Mesenchymal stem cell (in vitro differentiated cells and primary cell): ENCODE data around the gene KCNG4. TPM values are rescaled to one million over a fixed set of nuclear protein-coding genes. Genes with fewer than 3 reads are reported as not detected.

Source experiments
- DNase-seq: peaks from one replicate; pipeline ENCODE4 v3.0.0-alpha.2; 2013
- H2AFZ ChIP-seq: one replicate; pipeline ENCODE4 v1.6.1; 2013; ENCODE audit warnings: low read depth, mild to moderate bottlenecking, control low read depth, inconsistent platforms, low read length, moderate library complexity
- H2AK5ac ChIP-seq: 2 replicates; pipeline ENCODE4 v1.6.1; 2013; ENCODE audit warnings: low read length, moderate library complexity, mild to moderate bottlenecking, inconsistent platforms; ENCODE audit not compliant: severe bottlenecking
- H2BK120ac ChIP-seq: one replicate; pipeline ENCODE4 v1.6.1; 2013; ENCODE audit warnings: low read depth, mild to moderate bottlenecking, inconsistent platforms, low read length, moderate library complexity
- H2BK12ac ChIP-seq, 2 experiments: one replicate each; pipeline ENCODE4 v1.6.1; 2013; ENCODE audit warnings: inconsistent platforms in 2 of 2, low read length in 2 of 2, mild to moderate bottlenecking in 2 of 2, moderate library complexity in 2 of 2, control low read depth in 1 of 2
- H2BK15ac ChIP-seq: one replicate; pipeline ENCODE4 v1.6.1; 2013; ENCODE audit warnings: mild to moderate bottlenecking, low read depth, inconsistent platforms; ENCODE audit not compliant: poor library complexity, severe bottlenecking
- H2BK5ac ChIP-seq: 2 replicates; pipeline ENCODE4 v1.6.1; 2013; ENCODE audit warnings: low read depth, mild to moderate bottlenecking, low read length, control low read depth, inconsistent platforms; ENCODE audit not compliant: poor library complexity, severe bottlenecking
- H3K14ac ChIP-seq, 2 experiments: one replicate each; pipeline ENCODE4 v1.6.1; 2013; ENCODE audit warnings: inconsistent platforms in 2 of 2, low read length in 2 of 2, control low read depth in 1 of 2, mild to moderate bottlenecking in 1 of 2, moderate library complexity in 1 of 2
- H3K18ac ChIP-seq, 2 experiments: one replicate each; pipeline ENCODE4 v1.6.1; 2013; ENCODE audit warnings: inconsistent platforms in 2 of 2, low read length in 2 of 2, control low read depth in 1 of 2, low read depth in 1 of 2, mild to moderate bottlenecking in 1 of 2
- H3K23ac ChIP-seq, 2 experiments: one replicate each; pipeline ENCODE4 v1.6.1; 2013; ENCODE audit warnings: inconsistent platforms in 2 of 2, low read length in 2 of 2, mild to moderate bottlenecking in 2 of 2, moderate library complexity in 2 of 2, control low read depth in 1 of 2
- H3K27ac ChIP-seq: 2 replicates; pipeline ENCODE4 v1.5.1; 2013; ENCODE audit warnings: mild to moderate bottlenecking, moderate library complexity, low read length, control low read depth, inconsistent platforms; ENCODE audit not compliant: poor library complexity, severe bottlenecking
- H3K27me3 ChIP-seq, 2 experiments: 2 replicates each; pipeline versions ENCODE4 v1.6.1 to v1.7.0; 2013; ENCODE audit warnings: low read length in 2 of 2, mild to moderate bottlenecking in 2 of 2, moderate library complexity in 2 of 2, control low read depth in 1 of 2, inconsistent platforms in 1 of 2; ENCODE audit not compliant: control insufficient read depth in 1 of 2, insufficient read depth in 1 of 2
- H3K36me3 ChIP-seq, 2 experiments: 2 replicates each; pipeline versions ENCODE4 v1.6.1 to v1.7.0; 2013; ENCODE audit warnings: low read length in 2 of 2, control low read depth in 1 of 2, inconsistent platforms in 1 of 2, low read depth in 1 of 2, mild to moderate bottlenecking in 1 of 2; ENCODE audit not compliant: insufficient read depth in 2 of 2, control insufficient read depth in 1 of 2
- H3K4ac ChIP-seq, 2 experiments: one replicate each; pipeline ENCODE4 v1.6.1; 2013; ENCODE audit warnings: inconsistent platforms in 2 of 2, low read length in 2 of 2, mild to moderate bottlenecking in 2 of 2, moderate library complexity in 2 of 2, control low read depth in 1 of 2, low read depth in 1 of 2
- H3K4me1 ChIP-seq: 2 replicates; pipeline ENCODE4 v1.6.1; 2013; ENCODE audit warnings: low read depth, low read length, control low read depth; ENCODE audit not compliant: control insufficient read depth, insufficient read depth
- H3K4me2 ChIP-seq: 2 replicates; pipeline ENCODE4 v1.6.1; 2013; ENCODE audit warnings: low read length, mild to moderate bottlenecking, inconsistent platforms; ENCODE audit not compliant: poor library complexity, severe bottlenecking
- H3K4me3 ChIP-seq, 2 experiments: 2 replicates each; pipeline versions ENCODE4 v1.5.1 to v1.7.0; 2013; ENCODE audit warnings: low read length in 2 of 2, mild to moderate bottlenecking in 2 of 2, control low read depth in 1 of 2, low read depth in 1 of 2; ENCODE audit not compliant: insufficient read depth in 1 of 2
- H3K79me1 ChIP-seq: replicated peaks from 2 replicates; pipeline ENCODE4 v1.6.1; 2013; ENCODE audit warnings: mild to moderate bottlenecking, control low read depth, low read length, inconsistent platforms; ENCODE audit not compliant: poor library complexity, severe bottlenecking
- H3K9ac ChIP-seq: 2 replicates; pipeline ENCODE4 v1.7.0; 2013; ENCODE audit warnings: mild to moderate bottlenecking, low read length, moderate library complexity
- H3K9me3 ChIP-seq: 2 replicates; pipeline ENCODE4 v1.7.0; 2013; ENCODE audit warnings: mild to moderate bottlenecking, low read length; ENCODE audit not compliant: control insufficient read depth
- H4K8ac ChIP-seq: one replicate; pipeline ENCODE4 v1.6.1; 2013; ENCODE audit warnings: inconsistent platforms, mild to moderate bottlenecking, low read length, moderate library complexity
- H4K91ac ChIP-seq: one replicate; pipeline ENCODE4 v1.6.1; 2013; ENCODE audit warnings: mild to moderate bottlenecking, low read length, inconsistent platforms
- WGBS: methylation state at CpG from one replicate; pipeline ENCODE4 v1.1.7; 2013; ENCODE audit warnings: mixed read lengths; 5-methylcytosine and 5-hydroxymethylcytosine counted together
- small RNA-seq: library from polyadenylated mRNA; stranded (forward); fragments of <200 nt; extraction: miRNeasy Mini kit (QIAGEN cat#:217004); gene quantifications from one replicate; pipeline ENCODE3, GENCODE V24; 2013; ENCODE audit warnings: low read depth

KCNG4 gene

GRCh38 chr16:84169765-84170310 is 70.0 kb downstream of the KCNG4 start:
- H2BK12ac ChIP-seq, result no peak overlapping the region
- H4K8ac ChIP-seq, result no peak overlapping the region
- H3K9ac ChIP-seq, result no peak overlapping the region
- H3K4me3 ChIP-seq, result no peak overlapping the region
- no peaks in the 10 kb centered on the region for H3K36me3 ChIP-seq
- no peak overlapping the region for H2BK5ac ChIP-seq
- peaks cover 30 to 64% of the 10 kb centered on the region in 2 experiments for H3K27me3 ChIP-seq
- no peak overlapping the region for H4K91ac ChIP-seq
- H3K4me2 ChIP-seq, result no peak overlapping the region
- H3K27ac ChIP-seq, result no peak overlapping the region
- H3K4ac ChIP-seq, result no peak overlapping the region
- no peak overlapping the region for H3K23ac ChIP-seq
- H3K4me1 ChIP-seq, result no peaks in the 10 kb centered on the region
- H2AFZ ChIP-seq, result no peak overlapping the region
- H2BK15ac ChIP-seq, result no peak overlapping the region
- H2AK5ac ChIP-seq, result no peak overlapping the region
- no peak overlapping the region for H2BK120ac ChIP-seq
- DNase-seq, result no peak
- H3K14ac ChIP-seq, result no peak overlapping the region
- no peaks in the 10 kb centered on the region for H3K79me1 ChIP-seq
- no peak overlapping the region for H3K18ac ChIP-seq
- WGBS, result 72% methylated on average over 10 of the region's 11 CpGs
- H3K9me3 ChIP-seq, result no peaks in the 10 kb centered on the region

Small RNAs within 50 kb of the gene (small RNA-seq; reads per million reads assigned to genes)
- gene RNA5SP433, result not detected
